Upper lobe of left lung (tissue), 6 donors: ENCODE measurements around the gene OTUD3. TPM values are rescaled to one million over a fixed set of nuclear protein-coding genes. Genes with fewer than 3 reads are reported as not detected.

ENCODE experiments used
- ATAC-seq, 2 donors: fragments of 200-7000 bp; cut with Tn5 transposase; one replicate each; pipeline ENCODE4 v1.9.1; 2022; ENCODE audit warnings: mild to moderate bottlenecking in 2 of 2, moderate library complexity in 2 of 2; ENCODE audit not compliant: low FRiP score in 2 of 2
- DNase-seq, 2 donors: peaks; one replicate each; pipeline ENCODE4 v3.0.0-alpha.2; 2019 to 2020
- H3K27ac ChIP-seq, 4 donors: fragments of 200-600 bp; sonication (generic); one replicate each; pipeline ENCODE4 v1.5.1; 2016 to 2019
- H3K27me3 ChIP-seq, 4 donors: fragments of 200-600 bp; sonication (generic); one replicate each; pipeline ENCODE4 v1.5.1; 2017 to 2019
- H3K36me3 ChIP-seq, 4 donors: fragments of 200-600 bp; sonication (generic); one replicate each; pipeline ENCODE4 v1.5.1; 2016 to 2019
- H3K4me1 ChIP-seq, 4 donors: fragments of 200-600 bp; sonication (generic); one replicate each; pipeline ENCODE4 v1.5.1; 2018 to 2019
- H3K4me3 ChIP-seq, 4 donors: fragments of 200-600 bp; sonication (generic); one replicate each; pipeline ENCODE4 v1.5.1; 2017 to 2019; ENCODE audit warnings: mild to moderate bottlenecking in 2 of 4, moderate library complexity in 1 of 4
- H3K9me3 ChIP-seq, 4 donors: fragments of 200-600 bp; sonication (generic); one replicate each; pipeline ENCODE4 v1.5.1; 2018 to 2019
- EP300 ChIP-seq, 4 donors: sonication (generic); formaldehyde crosslinking; IDR thresholded peaks; one replicate each; pipeline ENCODE4 v1.5.1; 2017; ENCODE audit warnings: antibody characterized with exemption in 4 of 4, control low read depth in 2 of 4
- POLR2A ChIP-seq, 4 donors: fragments of 450-650 bp; IDR thresholded peaks; one replicate each; pipeline ENCODE4 v1.5.1; 2016 to 2017; ENCODE audit warnings: antibody characterized with exemption in 4 of 4, mild to moderate bottlenecking in 2 of 4
- POLR2AphosphoS5 ChIP-seq, 2 donors: sonication (generic); formaldehyde crosslinking; IDR thresholded peaks; one replicate each; pipeline ENCODE4 v1.5.1; 2017; ENCODE audit warnings: antibody characterized with exemption in 2 of 2
- WGBS, 2 donors: methylation state at CpG; one replicate each; pipeline ENCODE4 v1.1.5; 2017 to 2018; 5-methylcytosine and 5-hydroxymethylcytosine counted together
- total RNA-seq, 6 donors: library from RNA; depleted of rRNA in 4 of 6; stranded (reverse); fragments of >200 nt in 4 of 6; gene quantifications; one replicate each; pipeline versions ENCODE4 v1.1.0 to v1.2.1, GENCODE V29; 2016 to 2021
- TF ChIP-seq, protein P1 (sequence below), 6 experiments: fragments of 450-650 bp in 4 of 6; fragments of 200-600 bp in 2 of 6; sonication (generic) in 2 of 6; IDR thresholded peaks; one replicate each; pipeline ENCODE4 v1.5.1; 2016 to 2019; ENCODE audit warnings: antibody characterized with exemption in 6 of 6
- donor health status: DM: no; HTN: no; CAD: no; lungs with moderate emphysema.
- donor health status: DM: no; HTN: yes; CAD: no; lungs with severe emphysema.

Gene OTUD3
- total RNA-seq, 6 donors from 2014 or later, result 3.1 to 8.6 (median 6.9) TPM

DNA sequence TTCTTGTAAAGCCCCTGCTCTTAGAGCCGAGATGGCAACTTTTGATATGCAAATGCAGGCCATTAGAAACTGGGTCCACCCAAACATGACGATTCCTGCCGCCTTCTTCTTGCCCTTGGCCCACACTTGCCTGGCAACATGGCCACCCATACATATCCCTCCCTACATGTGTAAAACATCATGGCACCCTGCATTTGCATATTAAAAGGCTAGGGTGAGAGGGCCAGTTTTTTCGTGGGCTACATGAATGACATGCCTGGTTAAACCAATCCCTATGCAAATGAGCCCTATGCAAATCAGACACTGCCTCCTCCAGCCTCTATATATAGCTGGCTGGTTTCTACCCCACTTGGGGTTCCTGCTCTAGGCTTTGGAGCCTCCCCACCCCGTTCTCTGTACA, 78.4 kb downstream of the OTUD3 start:
- TF ChIP-seq, protein P1, sequence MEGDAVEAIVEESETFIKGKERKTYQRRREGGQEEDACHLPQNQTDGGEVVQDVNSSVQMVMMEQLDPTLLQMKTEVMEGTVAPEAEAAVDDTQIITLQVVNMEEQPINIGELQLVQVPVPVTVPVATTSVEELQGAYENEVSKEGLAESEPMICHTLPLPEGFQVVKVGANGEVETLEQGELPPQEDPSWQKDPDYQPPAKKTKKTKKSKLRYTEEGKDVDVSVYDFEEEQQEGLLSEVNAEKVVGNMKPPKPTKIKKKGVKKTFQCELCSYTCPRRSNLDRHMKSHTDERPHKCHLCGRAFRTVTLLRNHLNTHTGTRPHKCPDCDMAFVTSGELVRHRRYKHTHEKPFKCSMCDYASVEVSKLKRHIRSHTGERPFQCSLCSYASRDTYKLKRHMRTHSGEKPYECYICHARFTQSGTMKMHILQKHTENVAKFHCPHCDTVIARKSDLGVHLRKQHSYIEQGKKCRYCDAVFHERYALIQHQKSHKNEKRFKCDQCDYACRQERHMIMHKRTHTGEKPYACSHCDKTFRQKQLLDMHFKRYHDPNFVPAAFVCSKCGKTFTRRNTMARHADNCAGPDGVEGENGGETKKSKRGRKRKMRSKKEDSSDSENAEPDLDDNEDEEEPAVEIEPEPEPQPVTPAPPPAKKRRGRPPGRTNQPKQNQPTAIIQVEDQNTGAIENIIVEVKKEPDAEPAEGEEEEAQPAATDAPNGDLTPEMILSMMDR (IDR thresholded peaks at IDR 0.05), result no peak
- TF ChIP-seq POLR2A (IDR thresholded peaks at IDR 0.05), result no peak
- no peak for TF ChIP-seq POLR2AphosphoS5 (IDR thresholded peaks at IDR 0.05)
- TF ChIP-seq EP300 (IDR thresholded peaks at IDR 0.05), result no peak
- ATAC-seq, result no peak
- Histone ChIP-seq H3K36me3 (no peaks in the 10 kb centered on the region), H3K4me1 (no peaks in the 10 kb centered on the region), H3K9me3 (no peaks in the 10 kb centered on the region), H3K4me3 (no peak overlapping the region), H3K27me3 (no peaks in the 10 kb centered on the region), H3K27ac (no peak overlapping the region)
- 47 to 66% methylated on average over 5 of the region's 5 CpGs for WGBS, 2 donors
- no peak for DNase-seq

Other genes starting within 250 kb of the OTUD3 start
- 100 to 1,000 TPM in 3 of 6 donors, 10 to 100 TPM in 3; 40.9 to 190 (median 105) TPM for gene NBL1, start 238.1 kb upstream of the OTUD3 start, total RNA-seq
- gene HTR6, start 217.5 kb upstream of the OTUD3 start, total RNA-seq, result not detected
- gene TMCO4, start 82.5 kb upstream of the OTUD3 start, total RNA-seq, result 10 to 100 TPM; 19.1 to 46.1 (median 24.9) TPM
- not detected for gene RNF186, start 67.1 kb upstream of the OTUD3 start, total RNA-seq
- gene PLA2G2E, start 41.2 kb downstream of the OTUD3 start, total RNA-seq, result not detected
- 100 to 1,000 TPM in 1 of 6 donors, 10 to 100 TPM in 2, 1 to 10 TPM in 1, under 1 TPM in 1, not detected in 1; 0.76 to 136 (median 14.9) TPM for gene PLA2G2A, start 97.2 kb downstream of the OTUD3 start, total RNA-seq
- 1 to 10 TPM in 5 of 6 donors, not detected in 1; 1.4 to 5.1 (median 3.1) TPM for gene PLA2G5, start 187.8 kb downstream of the OTUD3 start, total RNA-seq
- under 1 TPM in 2 of 6 donors, not detected in 4; 0.13 to 0.29 TPM for gene PLA2G2D, start 237.1 kb downstream of the OTUD3 start, total RNA-seq